Measurements from ENCODE around the gene ASXL3.

The ASXL3 gene

DNA sequence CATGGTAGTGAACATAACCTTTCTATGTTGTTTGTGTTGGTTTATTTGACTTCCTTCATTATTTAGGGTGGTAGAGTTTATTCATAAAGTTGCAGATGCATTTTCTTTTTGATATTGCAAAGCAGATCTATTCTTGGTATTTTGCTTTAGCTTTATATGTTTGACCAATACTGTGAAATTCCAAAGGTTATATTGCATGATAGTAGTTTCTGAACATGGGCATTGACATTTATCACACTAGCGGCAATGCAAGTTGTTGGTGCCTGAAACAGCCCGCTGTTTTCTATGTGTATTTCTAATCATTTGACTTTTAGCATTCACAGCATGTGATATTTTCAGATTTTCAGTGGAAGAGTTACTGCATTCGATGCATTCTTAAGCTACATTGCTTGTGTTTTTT, 87.2 kb downstream of the ASXL3 start:
- no peak for DNase-seq

DNA sequence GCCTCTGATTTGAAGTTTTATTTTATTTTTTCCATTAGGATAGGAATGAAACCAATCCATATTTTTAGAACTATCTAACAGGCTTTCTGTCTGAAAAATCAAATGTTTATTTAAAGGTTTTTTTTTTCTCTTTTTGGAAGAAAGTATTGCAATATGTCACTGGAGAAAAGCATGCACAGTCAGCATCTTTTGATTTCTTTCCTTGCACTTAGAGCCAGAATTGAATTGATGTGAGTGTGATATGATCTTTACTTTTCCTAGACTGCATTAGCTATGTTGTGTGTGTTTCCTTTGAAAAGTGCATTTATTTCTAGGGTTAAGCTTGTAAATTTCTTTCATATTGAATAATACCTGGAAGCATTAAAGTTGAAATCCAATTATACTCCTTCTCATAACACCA, 87.6 kb downstream of the ASXL3 start:
- DNase-seq: no peak

DNA sequence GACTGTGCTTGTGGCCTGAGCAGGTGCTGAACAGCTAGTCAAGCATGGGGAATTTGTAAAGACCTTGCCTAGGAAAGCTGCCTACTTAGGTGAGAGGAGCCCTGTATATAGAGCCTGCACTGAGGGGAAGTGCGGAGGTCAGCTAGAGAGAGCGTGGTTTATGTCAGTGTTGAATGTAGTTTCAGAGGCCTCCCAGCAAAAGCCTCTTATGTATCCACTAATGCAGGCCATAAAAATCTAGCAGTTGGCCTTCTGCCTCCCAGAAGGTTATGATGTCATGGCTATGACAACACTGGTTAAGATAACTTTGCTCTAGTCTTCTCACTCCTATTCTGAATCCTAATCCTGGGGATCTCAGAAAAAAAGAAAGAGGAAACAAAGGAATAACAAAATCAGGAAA, 88.9 kb downstream of the ASXL3 start:
- no peak for DNase-seq

DNA sequence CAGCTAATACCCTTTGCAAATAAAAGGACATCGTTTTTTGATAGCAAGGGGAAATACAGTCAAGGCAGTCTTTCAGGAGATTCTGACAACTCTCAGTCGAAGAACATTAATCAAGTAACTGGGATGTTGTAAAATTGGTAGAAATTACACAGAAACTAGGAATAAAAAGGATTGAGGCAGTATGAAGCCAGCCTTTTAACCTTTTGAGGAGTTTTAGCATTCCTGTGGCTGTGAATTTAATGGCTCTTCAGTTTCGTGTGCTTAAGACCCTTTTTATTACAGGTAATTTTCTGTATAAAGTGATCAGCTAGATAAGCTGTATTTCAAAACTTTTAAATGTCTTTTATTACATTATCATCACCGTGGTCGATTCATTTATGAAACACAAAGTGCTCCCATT, 91.6 kb downstream of the ASXL3 start:
- no peak for DNase-seq

DNA sequence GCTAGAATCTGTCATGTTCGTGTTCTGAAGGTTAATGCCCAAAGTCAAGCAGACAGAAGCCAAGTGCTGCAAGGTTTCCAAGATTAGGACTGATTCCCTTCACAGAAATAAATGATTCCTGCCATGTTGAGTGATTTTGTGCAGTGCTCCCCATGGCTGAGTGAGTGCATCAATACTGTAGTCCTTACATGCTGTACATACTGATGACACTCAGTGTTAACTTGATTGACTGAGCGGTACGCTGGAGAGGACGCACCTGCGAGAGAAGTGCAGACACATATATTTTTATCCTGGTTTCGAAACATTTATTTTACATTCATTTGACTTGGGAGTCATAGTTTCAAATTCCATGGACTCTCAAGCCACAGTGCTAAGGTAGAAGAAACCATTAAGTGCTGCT, 92.0 kb downstream of the ASXL3 start:
- no peak for DNase-seq

DNA sequence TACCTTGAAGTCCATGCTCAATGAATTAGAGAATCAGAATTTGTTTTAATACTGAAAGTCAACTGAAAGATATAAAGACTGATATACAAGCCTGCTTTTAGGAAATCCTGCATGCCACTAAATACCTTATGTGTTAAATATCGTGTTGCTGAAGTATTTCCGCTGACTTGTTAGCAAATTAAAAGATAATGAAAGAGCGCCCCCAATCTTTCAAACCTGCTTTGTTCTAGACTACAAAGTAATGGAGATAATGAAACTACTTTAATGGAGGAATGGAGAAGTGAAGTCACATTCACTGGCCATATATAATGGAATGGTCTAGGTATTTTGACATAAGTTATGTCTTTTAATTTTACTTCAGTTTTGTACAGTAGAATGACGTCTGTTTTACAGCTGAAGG, 95.7 kb downstream of the ASXL3 start:
- DNase-seq: no peak

DNA sequence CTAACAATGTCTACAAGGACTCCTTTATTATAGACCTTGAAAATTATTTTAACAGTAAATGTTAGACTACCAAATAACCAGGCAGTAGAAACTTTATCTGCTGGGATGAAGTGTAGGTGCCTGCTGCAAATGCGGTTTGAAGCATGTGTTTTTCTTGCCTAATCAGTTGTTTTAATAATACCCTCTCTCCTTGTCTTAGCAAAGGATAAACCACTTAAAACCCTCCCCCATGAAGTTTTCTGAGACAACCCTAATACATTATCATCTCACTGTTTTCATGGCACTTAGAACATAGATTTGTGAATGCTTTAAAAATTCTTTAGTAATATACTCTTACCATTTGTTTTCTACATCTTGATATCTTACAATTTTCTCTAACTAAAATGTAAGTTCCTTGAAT, 98.6 kb downstream of the ASXL3 start:
- DNase-seq: no peak

DNA sequence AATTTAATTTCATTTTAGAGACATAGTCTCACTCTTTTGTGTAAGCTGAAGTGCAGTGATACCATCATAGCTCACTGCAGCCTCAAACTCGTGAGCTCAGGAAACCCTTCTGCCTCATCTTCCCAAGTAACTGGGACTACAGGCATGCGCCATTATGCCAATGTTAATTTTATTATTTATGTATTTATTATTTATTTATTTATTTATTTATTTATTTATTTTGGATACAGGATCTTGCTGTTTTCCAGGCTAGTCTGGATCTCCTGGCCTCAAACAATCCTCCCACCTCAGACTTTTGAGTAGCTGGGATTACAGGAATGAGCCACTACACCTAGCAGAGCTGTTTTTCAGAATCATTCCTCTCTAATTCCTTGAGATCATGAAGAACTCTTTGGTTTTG, 99.9 kb downstream of the ASXL3 start:
- DNase-seq: no peak

DNA sequence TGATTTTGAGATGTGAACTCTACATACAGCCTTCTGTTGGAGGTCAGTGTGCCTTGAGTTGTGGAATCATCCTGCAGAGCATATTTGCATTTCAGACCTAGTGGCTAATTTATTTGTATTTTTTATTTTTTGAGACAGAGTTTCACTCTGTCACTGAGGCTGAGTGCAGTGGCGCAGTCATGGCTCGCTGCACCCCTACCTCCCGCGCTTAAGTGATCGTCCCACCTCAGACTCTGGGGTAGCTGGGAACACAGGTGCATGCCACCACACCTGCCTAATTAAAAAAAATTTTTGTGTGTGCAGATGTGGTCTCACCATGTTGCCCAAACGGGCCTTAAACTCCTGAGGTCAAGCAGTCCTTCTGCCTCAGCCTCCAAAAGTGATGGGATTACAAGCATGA, 104.4 kb downstream of the ASXL3 start:
- no peak for DNase-seq

DNA sequence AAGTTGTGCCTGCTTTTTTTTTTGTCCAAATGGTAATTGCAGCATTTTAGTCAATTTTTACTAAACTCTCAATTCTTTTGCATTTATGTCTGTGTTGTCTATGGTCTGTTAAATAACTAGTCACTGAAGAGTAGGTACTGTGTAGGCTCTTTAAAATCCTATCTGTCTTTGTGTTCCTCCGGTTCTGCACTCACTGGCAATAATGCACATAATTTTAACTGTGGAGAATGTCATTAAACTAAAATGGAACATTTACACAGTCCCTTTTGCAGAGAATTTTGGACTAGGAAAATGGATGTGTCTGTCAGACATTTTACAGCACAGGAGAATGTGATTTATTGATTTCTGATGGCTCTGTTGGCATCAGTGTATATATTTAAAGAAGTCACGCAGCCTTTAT, 116.6 kb downstream of the ASXL3 start:
- no peak for DNase-seq

DNA sequence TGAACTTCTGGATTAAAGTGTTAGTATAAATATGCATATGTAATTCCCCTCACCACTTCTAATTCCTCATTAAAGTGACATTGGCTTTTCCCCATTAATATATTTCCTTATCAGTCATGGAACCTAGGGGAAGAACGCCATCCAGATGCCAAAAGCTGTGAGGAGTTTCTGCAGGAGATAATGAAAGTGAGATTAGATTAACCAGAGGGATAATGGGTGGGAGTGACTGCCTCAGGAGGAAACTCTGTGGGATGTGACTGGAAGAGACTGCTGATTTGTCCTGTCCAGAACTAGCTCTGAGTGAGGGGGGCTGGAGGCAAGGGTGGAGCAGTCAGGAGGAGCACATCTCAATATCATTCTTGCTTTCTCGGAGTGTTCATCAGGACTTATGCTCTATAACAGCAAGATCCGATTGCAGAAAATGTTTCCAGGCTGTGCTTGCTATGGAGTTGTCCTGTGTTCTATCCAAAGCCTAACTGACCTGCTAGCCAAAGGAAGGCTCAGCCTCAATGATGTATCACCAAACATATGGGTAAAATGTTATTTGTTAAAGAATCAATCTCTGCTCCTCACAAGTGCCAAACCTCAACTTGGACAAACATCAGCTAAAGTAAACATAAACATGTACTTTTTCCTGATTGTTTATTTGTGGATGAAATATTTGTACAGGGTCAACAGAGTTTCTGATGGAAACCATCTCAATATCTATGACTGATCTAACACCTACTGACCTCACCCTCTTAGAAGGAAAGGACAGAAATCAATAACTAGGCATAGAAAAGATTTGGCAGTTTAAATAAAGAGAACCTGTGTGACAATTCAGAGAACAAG, 118.5 kb downstream of the ASXL3 start:
- DNase-seq: no peak

DNA sequence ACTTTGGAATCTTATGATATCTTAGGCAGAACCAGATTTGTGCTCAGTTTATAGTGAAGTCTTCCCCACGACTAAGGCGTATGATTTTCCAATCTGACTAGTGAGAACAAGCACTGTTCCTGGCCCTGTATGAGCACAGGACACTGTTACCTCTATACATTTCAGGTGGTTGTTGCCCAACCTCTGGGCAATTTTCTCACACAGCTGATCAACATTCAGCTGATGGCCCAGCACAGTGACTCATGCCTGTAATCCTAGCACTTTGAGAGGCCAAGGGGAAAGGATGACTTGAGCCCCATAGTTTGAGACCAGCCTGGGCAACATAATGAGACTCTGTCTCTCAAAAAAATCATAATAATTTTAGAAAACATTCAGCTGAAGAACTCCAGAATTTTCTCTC, 119.5 kb downstream of the ASXL3 start:
- DNase-seq: no peak

DNA sequence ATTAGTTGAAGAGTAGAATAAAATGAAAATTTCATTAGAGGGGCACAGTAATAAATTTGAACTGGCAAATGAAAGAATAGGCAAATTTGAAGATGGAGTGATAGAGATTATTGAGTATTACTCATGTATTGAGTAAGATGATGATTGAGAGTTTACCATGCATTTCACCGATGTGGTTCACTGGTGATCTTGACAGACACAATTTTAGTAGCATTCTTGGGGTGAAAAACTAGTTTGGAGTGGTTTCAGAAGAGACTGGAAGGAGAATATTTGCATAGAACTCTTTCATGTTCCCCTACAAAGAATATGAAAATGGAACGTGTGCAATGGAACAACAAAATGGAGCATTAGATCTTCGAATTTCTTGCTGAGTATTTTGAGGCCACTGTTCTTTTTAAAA, 121.4 kb downstream of the ASXL3 start:
- DNase-seq: no peak

DNA sequence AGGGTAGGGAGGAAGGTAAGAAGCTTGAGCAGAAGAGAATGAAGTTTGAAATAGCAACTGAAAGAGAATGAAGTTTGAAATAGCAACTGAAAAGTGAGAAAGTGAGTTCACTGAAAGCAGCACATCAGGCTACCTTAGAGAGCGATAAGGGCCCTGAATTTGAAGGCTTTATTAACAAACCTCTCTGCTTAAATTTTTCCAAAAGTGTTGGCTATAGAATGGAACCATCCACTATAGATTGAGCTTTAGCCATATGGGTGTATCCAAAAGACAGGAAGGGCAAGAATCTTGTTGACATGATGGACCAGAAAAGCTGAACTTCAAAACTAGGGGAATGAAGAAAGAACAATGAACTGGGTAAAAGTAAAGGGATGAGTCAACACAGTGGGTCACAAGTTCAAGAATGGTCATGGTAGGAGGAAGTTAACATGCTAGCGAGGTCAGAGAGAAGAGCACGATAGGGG, 122.5 kb downstream of the ASXL3 start:
- DNase-seq: no peak

DNA sequence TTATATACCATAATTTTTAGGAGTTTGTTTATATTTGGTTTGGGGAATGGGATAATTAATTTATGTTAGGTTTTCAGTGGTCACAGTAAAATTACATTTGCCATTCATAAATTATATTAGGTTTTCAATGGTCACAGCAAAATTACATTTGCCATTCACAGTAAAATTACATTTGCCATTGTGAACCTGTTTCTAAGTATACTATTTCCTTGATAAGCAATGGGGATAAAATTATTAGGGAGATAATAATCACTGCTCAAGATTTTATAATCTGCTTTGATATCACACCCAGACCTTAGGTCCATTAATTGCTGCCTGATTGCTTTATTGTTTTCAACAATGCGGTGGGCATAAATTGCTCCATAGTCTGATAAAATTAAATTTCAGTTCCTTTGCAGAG, 124.6 kb downstream of the ASXL3 start:
- no peak for DNase-seq

DNA sequence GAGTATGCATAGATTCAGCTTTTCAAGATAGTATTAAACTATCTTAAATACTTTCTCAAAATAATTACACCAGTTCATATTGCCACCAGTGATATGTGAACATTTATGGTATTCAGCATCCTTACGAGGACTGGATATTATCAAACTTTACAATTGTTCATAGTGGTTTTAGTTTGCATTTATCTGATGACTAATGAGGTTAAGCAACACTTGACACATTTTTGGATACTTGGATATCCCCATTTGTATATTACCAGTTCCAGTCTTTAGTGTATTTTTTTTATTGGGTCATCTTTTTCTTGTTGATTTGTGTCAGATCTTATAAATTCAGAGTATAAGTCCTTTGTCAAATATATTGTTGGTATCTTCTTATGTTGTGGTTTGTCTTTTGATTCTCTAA, 128.4 kb downstream of the ASXL3 start:
- no peak for DNase-seq

DNA sequence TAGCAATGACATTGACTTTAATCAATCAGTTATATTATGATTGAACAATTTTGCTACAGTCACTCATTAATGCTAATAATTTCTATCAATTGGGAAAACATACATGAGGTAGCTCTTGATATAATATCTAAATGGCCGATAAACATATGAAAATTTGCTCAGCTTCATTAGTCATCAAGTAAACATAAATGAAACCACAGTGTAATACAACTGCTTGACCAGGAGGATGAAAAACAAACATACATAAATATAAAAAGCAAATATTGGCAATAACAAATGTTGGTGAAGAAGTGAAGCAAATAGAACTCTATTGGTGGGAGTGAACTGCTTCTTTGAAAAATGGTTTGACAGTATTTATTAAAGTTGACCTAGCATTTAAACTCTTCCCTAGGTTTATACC, 130.9 kb downstream of the ASXL3 start:
- no peak for DNase-seq

DNA sequence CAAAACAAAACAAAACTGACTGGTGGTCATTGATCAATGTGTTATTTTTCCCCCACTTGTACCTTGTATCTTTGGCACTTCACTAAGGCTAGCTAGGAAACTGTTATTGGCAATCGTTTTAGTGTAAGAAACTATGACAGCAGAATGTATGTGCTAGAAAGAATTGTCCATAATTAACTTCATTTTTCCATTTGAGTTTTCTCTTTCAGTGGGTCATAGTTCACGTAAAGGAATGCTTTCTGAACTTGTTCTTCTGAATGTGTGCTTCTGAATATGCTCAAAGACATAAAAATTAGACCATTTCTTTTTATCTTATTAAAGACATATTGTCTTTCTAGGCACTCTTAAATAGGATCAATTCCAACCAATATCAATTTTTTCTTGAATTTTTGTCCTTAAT, 132.2 kb downstream of the ASXL3 start:
- no peak for DNase-seq

DNA sequence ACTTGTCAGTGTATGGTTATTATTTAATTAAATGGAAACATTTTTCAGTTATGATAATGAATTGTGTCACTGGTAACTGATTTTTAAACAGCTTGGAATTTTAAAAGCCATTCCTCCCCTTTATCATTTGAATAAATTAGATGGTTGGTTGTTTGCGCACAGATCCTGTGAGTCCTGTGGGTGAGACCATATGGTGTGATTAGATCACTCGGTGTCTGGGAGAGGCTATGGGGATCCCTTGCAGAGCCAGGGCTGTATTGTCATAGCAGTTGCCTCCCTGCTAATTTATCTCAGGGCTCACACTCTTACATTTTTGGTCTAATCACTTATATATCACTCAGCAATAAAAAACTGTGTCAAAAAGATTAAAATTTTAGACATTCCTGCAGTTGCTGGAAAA, 133.5 kb downstream of the ASXL3 start:
- DNase-seq: no peak

DNA sequence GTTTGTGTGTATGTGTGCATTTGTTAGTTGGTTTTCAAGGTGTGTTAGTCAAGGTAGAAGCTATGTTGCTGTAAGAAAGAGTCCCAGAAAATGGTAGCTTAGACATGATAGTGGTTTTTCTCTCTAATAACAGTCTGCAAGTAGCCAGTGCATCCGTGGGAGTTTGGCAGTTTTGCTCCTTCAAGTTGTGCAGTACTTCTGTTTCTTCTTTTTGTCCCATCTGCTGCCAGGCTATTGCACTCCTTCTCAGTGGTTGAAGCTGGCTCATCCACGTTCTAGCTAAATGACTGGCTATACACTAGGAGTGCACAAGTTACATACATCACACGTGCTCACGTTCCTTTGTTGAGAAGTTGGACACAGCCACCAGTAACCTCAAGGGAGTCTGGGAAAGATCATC, 134.7 kb downstream of the ASXL3 start:
- DNase-seq: no peak

DNA sequence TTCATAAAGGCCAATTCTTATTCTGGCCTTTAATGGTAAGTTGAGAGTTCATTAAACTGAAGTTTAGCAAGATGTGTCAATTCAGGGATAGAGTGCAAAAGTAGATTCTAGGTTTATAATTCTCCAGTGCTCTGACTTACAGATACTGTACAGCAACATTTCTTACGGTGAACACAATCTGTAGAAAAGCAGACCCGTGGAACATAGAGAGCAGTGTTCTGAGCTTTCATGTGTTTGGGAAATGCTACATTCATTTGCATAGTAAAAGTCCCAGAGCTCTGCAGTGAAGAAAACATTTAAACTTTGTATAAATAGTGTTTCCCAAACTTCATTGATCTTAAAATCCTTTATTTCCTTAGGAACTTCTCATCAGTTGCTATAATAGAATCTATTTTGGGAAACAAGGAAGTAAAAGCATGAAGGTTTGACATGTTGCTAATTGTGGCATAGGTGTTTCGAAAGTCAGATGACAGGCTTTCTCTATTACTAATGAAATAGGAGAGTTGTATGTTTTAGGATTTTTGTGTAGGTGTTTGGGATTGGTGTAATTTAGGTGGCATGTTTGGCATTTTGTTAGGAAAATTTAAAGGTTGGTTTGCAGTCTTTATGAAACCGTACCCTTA, 138.2 kb downstream of the ASXL3 start:
- no peak for DNase-seq

DNA sequence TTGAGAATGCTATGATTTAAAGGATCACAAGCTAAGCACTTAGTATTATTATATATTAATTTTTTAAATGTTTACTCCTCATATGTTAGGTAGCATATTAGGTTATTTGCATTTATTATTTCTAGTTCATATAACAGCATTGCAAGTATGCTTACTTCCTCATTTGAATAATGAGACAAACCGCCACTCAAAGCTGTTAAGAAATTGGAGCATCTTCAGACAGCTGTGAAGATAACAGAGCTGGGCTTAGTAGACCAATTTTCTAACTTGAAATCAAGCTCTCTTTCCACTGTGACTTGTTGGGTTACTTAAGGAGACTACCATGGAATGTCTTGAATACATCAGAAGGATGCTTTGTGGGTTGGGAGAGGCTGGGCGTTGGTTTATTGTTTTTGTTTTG, 139.3 kb downstream of the ASXL3 start:
- DNase-seq: no peak

DNA sequence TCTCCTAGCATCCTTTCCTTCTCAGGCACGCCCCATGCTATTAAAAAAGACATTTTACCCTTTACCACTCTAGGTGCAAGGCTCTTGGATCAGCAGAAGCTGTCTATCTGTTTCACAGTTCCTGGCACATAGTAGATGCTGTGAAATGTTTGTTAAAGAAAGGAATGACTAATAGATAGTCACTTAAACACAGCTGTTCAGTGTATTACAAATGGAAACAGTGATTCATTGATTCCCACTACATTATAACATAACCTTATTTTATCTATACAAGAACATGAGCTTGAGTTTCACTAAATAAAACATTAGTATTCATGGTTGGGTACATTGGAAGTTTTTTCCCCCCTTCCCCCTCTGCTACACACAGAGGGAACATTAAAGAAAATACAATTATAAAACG, 142.1 kb downstream of the ASXL3 start:
- DNase-seq: no peak

DNA sequence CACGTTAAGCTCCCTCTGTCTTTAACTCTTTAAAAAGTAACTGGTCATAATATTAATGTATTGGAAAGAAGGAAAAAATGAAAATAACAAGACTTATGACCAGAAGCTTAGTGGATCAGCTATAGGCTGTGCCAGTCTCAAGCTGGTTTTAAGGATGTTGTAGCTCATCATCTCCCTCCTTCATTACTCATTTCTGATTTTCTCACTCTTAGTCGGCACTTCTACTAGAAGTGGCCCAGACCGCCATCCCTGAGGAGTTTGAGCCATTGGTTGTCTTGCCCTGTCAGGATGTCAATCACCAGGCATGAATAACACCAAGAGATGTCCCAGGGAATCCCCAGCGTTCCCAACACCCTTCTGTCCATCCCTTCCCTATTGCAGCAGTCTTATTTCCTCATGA, 151.5 kb downstream of the ASXL3 start:
- no peak for DNase-seq

DNA sequence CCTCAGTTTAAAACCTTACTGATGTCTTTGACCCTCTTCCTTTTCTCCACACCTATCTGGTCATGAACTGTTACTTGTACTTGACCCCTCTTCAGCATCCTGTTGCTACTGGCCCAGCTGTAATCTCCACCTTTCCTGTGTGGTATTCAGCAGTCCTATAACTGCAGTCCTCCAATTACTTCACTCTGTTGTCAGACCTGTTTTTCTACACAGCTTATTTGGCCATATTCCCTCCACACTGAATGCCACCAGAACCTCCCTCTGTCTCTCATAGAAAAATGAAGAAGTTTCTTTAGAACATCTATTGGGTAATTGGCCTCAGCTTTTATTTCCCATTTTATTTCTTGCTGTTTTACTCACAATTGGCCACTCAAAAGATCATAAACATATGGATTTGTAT, 155.4 kb downstream of the ASXL3 start:
- DNase-seq: no peak
